Measurements from ENCODE around the gene PCBP3. TPM values are rescaled to one million over a fixed set of nuclear protein-coding genes. Genes with fewer than 3 reads are reported as not detected.

Gene PCBP3
- total RNA-seq, 1 donor from 2014 or later: not detected

DNA sequence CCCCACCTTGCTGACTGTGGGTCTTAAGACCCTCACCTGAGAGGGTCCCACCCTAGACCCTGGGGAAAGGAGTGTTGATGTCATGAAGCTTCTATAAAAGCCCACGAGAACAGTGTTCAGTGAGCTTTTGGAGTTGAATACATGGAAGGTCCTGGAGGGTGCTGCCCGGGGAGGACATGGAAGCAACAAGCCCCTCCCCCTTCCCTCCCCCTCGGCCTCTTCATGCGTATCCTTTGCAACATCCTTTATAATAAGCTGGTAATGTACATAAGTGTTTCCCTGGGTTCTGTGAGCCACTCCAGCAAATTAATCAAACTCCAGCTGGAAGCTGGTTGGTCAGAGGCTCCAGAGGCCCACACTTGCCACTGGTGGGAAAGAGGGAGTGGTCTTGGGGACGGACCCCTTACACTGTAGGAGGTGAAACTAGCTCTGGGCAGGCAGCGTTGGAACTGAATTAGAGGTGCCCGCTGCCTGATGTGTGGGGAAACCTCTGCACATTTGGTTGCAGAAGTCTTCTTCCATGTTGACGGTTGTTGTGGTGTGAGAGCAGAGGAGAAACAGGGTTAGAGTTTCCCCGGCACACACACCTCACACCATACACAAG is 323.4 kb downstream of the PCBP3 start:
- TF ChIP-seq, protein P1, sequence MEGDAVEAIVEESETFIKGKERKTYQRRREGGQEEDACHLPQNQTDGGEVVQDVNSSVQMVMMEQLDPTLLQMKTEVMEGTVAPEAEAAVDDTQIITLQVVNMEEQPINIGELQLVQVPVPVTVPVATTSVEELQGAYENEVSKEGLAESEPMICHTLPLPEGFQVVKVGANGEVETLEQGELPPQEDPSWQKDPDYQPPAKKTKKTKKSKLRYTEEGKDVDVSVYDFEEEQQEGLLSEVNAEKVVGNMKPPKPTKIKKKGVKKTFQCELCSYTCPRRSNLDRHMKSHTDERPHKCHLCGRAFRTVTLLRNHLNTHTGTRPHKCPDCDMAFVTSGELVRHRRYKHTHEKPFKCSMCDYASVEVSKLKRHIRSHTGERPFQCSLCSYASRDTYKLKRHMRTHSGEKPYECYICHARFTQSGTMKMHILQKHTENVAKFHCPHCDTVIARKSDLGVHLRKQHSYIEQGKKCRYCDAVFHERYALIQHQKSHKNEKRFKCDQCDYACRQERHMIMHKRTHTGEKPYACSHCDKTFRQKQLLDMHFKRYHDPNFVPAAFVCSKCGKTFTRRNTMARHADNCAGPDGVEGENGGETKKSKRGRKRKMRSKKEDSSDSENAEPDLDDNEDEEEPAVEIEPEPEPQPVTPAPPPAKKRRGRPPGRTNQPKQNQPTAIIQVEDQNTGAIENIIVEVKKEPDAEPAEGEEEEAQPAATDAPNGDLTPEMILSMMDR (conservative IDR thresholded peaks at IDR 0.05; ENCODE audit: low read depth, low read length): no peak
- no peak overlapping the region for H3K4me3 ChIP-seq (ENCODE audit: low read depth, low read length)
- no peak for DNase-seq (ENCODE audit: low read depth)

DNA sequence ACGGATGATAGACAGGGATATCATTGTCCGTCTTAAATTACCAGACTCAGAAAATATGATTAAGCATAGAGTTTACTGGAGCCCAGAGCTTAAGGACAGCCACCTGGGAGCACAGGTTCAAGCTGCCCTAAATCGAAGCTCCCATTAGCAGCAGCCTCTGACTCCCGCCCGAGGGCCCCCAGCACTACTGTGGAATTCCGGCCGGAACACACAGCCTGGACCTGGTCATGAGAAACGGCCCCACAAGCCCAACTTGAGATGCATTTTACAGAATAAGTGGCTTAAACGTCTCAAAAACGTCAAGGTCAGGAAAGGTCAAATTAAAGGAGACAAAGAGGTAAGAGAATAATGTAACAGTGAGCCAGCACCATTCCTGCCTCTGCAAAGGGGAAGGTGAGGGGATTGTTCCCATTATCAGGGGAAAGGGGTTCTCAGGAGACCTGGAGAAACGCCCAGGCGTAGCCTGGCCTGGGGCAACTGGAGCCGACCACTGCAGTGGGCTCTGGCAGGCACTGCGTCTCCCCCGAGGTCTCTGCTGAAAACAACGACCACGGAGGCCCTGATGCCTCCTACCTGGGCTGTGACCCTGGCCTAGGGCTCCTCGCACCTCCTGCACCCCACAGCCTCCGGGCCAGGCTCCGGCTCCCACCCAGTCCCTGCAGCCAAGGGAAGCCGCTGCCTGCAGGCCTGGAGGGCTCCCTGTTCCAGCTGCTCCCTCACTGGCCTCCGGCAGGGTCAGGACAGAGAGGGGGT is 326.6 kb downstream of the PCBP3 start:
- H3K4me3 ChIP-seq (ENCODE audit: low read depth, low read length): no peak overlapping the region
- DNase-seq (ENCODE audit: low read depth): no peak
- TF ChIP-seq, protein P1 (conservative IDR thresholded peaks at IDR 0.05; ENCODE audit: low read depth, low read length): no peak

DNA sequence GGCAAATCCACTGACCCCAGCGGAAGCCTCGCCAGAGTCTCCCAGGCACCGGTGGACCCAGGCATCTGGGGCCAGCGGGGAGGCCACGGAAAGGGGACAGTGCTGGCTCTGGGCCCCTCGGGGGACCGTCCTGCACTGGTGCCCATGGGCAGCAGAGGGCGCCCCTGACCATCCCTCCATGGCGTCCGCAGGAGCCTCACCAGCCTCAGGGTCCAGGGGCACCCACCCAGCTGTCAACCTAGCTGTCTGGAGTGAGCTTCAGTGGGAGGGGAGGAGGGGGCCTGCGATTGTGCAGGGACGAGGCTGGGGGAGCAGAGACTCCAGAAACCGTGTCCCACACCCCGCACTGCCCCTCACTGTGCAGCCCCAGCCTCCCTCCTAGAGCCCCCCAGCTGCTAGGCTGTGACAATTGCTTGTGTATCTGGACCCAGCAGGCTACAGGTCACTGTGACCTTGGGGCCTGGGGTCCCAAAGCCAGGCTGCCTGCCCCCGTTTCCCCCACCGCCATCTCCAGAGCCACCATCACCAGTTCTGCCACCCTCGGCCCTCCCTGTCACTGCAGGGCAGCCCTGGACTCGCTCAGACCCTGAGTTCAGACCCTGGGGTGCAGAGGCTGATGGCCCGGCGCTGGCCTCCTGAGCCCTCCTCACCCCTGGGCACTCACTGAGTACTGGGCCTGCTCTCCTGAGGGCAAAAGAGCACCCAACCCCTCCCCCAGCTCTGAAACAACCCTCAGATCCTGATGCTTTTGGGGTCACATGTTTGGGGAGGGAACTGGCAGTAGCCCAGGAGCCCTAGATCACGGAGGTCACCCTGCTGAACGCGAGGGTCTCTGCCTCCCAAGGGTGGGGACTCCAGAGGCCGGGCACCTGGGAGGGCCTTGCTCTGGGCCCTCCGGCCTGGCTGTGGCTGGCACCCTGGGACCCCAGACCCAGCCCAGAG is 327.4 kb downstream of the PCBP3 start:
- no peak overlapping the region for H3K4me3 ChIP-seq (ENCODE audit: low read depth, low read length)
- TF ChIP-seq, protein P1 (conservative IDR thresholded peaks at IDR 0.05; ENCODE audit: low read depth, low read length): peak; percentile 82
- no peak for DNase-seq (ENCODE audit: low read depth)

DNA sequence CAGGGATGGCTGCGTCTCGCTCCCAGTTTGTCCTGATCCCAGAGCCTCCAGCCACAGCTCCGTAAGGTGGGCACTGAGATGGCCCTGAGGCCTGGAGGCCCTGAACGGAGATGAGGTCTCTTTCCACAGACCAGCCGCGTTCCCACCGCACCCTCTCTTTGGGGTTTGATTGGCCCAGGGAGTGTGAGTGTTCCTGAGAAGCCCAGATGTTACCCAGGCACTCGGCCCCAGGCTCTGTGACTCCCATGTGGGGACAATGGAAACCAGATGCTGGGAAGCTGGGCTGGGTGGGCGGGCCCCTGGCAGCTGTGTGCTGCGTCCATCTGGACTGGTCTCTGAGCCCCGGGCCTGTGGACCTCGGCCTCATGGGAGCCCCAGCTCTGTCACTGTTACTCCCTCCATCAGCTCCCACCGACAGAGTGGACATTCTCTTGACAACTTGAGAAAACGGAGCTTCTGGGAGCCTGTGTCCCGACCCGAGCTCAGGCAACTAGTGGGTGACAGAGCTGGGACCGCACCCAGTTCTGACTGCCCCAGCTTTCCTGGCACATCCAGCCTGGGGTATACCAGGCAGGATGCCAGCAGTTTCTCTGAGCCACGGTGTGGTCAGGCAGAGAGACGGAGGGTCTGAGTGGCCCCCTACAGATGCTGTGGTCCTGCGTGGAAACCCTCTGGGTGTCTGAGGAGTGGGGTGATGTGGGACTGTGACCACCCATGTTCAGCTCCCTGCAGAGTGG is 328.3 kb downstream of the PCBP3 start:
- no peak for DNase-seq (ENCODE audit: low read depth)
- no peak overlapping the region for H3K4me3 ChIP-seq (ENCODE audit: low read depth, low read length)
- TF ChIP-seq, protein P1 (conservative IDR thresholded peaks at IDR 0.05; ENCODE audit: low read depth, low read length): no peak

GRCh38 chr21:45972353-45972715 is 328.8 kb downstream of the PCBP3 start:
- TF ChIP-seq, protein P1 (conservative IDR thresholded peaks at IDR 0.05; ENCODE audit: low read depth, low read length): no peak

GRCh38 chr21:45972716-45973474 is 329.4 kb downstream of the PCBP3 start:
- DNase-seq (ENCODE audit: low read depth): no peak
- H3K4me3 ChIP-seq (ENCODE audit: low read depth, low read length): peak overlapping the region; percentile 58
- TF ChIP-seq, protein P1 (conservative IDR thresholded peaks at IDR 0.05; ENCODE audit: low read depth, low read length): no peak

More at GRCh38 chr21:45972353-45972715, 328.8 kb downstream of the PCBP3 start:
- no peak for DNase-seq (ENCODE audit: low read depth)
- H3K4me3 ChIP-seq (ENCODE audit: low read depth, low read length): peak overlapping the region; percentile 58
